LNCaP clone FGC (cell line): Measurements from ENCODE around the gene NFIB.

Experiments used
- DNase-seq: peaks from one replicate; pipeline ENCODE4 v3.0.0-alpha.2; 2011; ENCODE audit warnings: low read depth
- H3K4me3 ChIP-seq: 2 replicates; pipeline ENCODE4 v1.5.1; 2011; ENCODE audit warnings: mild to moderate bottlenecking, low read depth, low read length, control low read depth
- CTCF ChIP-seq: IDR thresholded peaks from 2 replicates; pipeline ENCODE4 v1.5.1; 2012; ENCODE audit warnings: mild to moderate bottlenecking; ENCODE audit not compliant: control insufficient read depth, insufficient read depth; ENCODE audit errors: extremely low read depth

The NFIB gene

GRCh38 chr9:14170973-14171596 is 142.9 kb downstream of the NFIB start:
- no peak for DNase-seq
- no peak for TF ChIP-seq CTCF
- H3K4me3 ChIP-seq: no peak overlapping the region

GRCh38 chr9:14170392-14170931 is 143.5 kb downstream of the NFIB start:
- no peak overlapping the region for H3K4me3 ChIP-seq
- no peak for DNase-seq

DNA sequence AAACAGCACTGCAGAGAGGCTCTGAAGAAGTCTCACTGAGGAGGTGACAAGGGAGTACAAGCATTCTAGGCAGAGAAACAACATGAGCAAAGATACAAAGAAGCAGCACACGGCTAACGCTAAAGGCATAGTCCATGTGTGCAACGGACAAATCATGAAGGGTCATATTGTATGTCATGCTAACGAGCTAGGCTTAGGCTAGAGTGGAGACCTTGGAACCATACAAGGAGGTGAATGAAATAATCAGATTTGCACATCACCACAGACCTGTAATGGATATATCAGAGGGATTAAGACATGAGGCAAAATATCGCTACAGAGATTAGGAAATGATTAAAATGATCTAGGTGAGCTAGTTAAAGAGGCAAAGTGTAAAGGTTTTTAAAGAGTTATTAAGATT is 145.6 kb downstream of the NFIB start:
- TF ChIP-seq CTCF: no peak

More at GRCh38 chr9:14170392-14170931, 143.5 kb downstream of the NFIB start:
- TF ChIP-seq CTCF: no peak

GRCh38 chr9:14165376-14166035 is 148.4 kb downstream of the NFIB start:
- DNase-seq: no peak
- TF ChIP-seq CTCF: no peak
- no peak overlapping the region for H3K4me3 ChIP-seq

More for the DNA sequence above, 145.6 kb downstream of the NFIB start:
- H3K4me3 ChIP-seq: no peak overlapping the region
- DNase-seq: no peak

- no peak for DNase-seq
- no peak overlapping the region for H3K4me3 ChIP-seq
- no peak for TF ChIP-seq CTCF
Observed at GRCh38 chr9:14164908-14165307, 149.0 kb downstream of the NFIB start.

DNA sequence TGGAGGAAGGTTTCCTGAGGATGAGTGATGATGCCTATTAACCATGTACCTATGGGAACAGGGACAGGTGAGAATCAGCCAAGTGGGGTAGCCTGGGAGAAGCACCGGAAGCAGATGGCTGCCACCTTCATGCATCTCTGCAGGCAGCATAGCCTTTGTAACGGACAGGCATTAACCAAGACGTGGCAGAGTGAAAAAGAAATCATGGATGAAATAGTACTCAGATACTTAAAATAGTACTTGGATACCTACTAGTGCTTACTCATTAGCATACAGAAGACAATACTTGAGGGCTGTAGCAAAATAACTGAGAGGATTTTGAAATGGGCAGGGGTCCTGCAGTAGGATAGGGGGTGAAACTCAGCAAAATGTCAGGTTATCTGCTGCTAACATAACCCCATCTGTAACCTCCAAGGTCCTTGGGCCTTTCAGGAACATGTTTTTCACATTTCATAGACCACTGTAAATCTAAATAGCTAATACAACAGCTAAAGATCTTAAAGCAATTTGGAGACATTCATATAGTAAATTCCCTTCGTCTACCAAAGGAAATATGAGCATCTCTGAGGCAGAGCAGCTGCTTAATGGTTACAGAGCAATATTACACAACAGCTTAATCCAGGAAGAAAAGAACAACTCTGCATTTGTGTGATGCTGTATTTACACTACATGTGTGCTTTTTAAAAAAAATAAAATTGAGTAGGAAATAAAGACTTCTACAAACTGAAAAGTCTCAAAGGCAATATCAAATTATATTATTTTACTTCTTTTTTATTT is 154.3 kb downstream of the NFIB start:
- TF ChIP-seq CTCF: no peak
- DNase-seq: no peak
- H3K4me3 ChIP-seq: no peak overlapping the region
